B cell (primary cell): ENCODE results near the gene ZIC5. TPM values are rescaled to one million over a fixed set of nuclear protein-coding genes. Genes with fewer than 3 reads are reported as not detected.

Experiments used
- ATAC-seq: fragments of 200-7000 bp; cut with Tn5 transposase; one replicate; pipeline ENCODE4 v1.10.0; 2021; ENCODE audit warnings: low read depth, mild to moderate bottlenecking, moderate number of reproducible peaks, moderate library complexity
- CTCF ChIA-PET: fragments of 350-600 bp; sonication (Branson Sonifier 250); formaldehyde crosslinking; loops from one replicate; lab custom pipeline; 2021; ENCODE audit warnings: antibody characterized with exemption, inconsistent platforms; lab: Charles Lee
- POLR2A ChIA-PET: fragments of 350-600 bp; sonication (Branson Sonifier 250); formaldehyde crosslinking; loops from one replicate; lab custom pipeline; 2021; ENCODE audit warnings: antibody characterized with exemption; lab: Charles Lee
- DNase-seq: peaks from one replicate; pipeline ENCODE4 v3.0.0; 2013
- H2AFZ ChIP-seq: 2 replicates; pipeline ENCODE4 v1.6.1; 2012; ENCODE audit warnings: mild to moderate bottlenecking, low read depth, low read length; ENCODE audit not compliant: insufficient read depth, poor library complexity, severe bottlenecking
- H3K27ac ChIP-seq, 2 donors: 1 replicate in 1 of 2; 2 replicates in 1 of 2; pipeline ENCODE4 v1.5.1; 2012 to 2013; ENCODE audit warnings: low read length in 2 of 2, mild to moderate bottlenecking in 2 of 2, moderate library complexity in 1 of 2
- H3K27me3 ChIP-seq, 4 experiments: fragments of 200-600 bp in 1 of 4; sonication (generic) in 1 of 4; replicated peaks in 1 of 4; 1 replicate in 2 of 4; 2 replicates in 2 of 4; pipeline versions ENCODE4 v1.6.1 to v1.7.0; 2013 to 2016; ENCODE audit warnings: low read length in 3 of 4, mild to moderate bottlenecking in 2 of 4, mixed read lengths in 1 of 4, moderate library complexity in 1 of 4; ENCODE audit not compliant: insufficient read depth in 4 of 4, control insufficient read depth in 3 of 4; ENCODE audit errors: control extremely low read depth in 1 of 4
- H3K36me3 ChIP-seq, 2 experiments: replicated peaks in 1 of 2; 1 replicate in 1 of 2; 2 replicates in 1 of 2; pipeline versions ENCODE4 v1.6.1 to v1.7.1; 2013; ENCODE audit warnings: low read length in 1 of 2; ENCODE audit not compliant: insufficient read depth in 2 of 2, control insufficient read depth in 1 of 2; ENCODE audit errors: control extremely low read depth in 1 of 2, extremely low read depth in 1 of 2
- H3K4me1 ChIP-seq, 2 donors: fragments of 200-600 bp in 1 of 2; sonication (generic) in 1 of 2; 1 replicate in 1 of 2; 2 replicates in 1 of 2; pipeline versions ENCODE4 v1.5.1 to v1.6.1; 2013 to 2017; ENCODE audit warnings: low read length in 2 of 2; ENCODE audit not compliant: control insufficient read depth in 2 of 2, insufficient read depth in 2 of 2
- H3K4me2 ChIP-seq: replicated peaks from 2 replicates; pipeline ENCODE3; 2012; ENCODE audit warnings: mild to moderate bottlenecking, low read depth, low read length; ENCODE audit not compliant: poor library complexity, severe bottlenecking
- H3K4me3 ChIP-seq, 5 experiments: fragments of 200-600 bp in 1 of 5; sonication (generic) in 1 of 5; 1 replicate in 3 of 5; 2 replicates in 2 of 5; pipeline versions ENCODE4 v1.5.1 to v1.7.0; 2011 to 2016; ENCODE audit warnings: low read length in 4 of 5, mild to moderate bottlenecking in 4 of 5, low read depth in 2 of 5, control low read depth in 1 of 5, moderate library complexity in 1 of 5; ENCODE audit not compliant: insufficient read depth in 1 of 5; ENCODE audit errors: control extremely low read depth in 1 of 5, extremely low read depth in 1 of 5
- H3K79me2 ChIP-seq: fragments of 200-600 bp; sonication (generic); one replicate; pipeline ENCODE4 v1.6.0; 2016; ENCODE audit warnings: low read length; ENCODE audit not compliant: control insufficient read depth, insufficient read depth
- H3K9ac ChIP-seq: fragments of 200-600 bp; sonication (generic); 2 replicates; pipeline ENCODE4 v1.6.1; 2017; ENCODE audit warnings: mild to moderate bottlenecking, low read length, moderate library complexity
- H3K9me3 ChIP-seq, 3 donors: one replicate each; pipeline versions ENCODE4 v1.6.1 to v1.7.1; 2013; ENCODE audit warnings: low read length in 2 of 3; ENCODE audit not compliant: control insufficient read depth in 2 of 3, insufficient read depth in 1 of 3; ENCODE audit errors: control extremely low read depth in 1 of 3
- H4K20me1 ChIP-seq: 2 replicates; pipeline ENCODE4 v1.6.0; 2012; ENCODE audit warnings: mild to moderate bottlenecking, low read length; ENCODE audit not compliant: insufficient read depth, control insufficient read depth, poor library complexity, severe bottlenecking
- H3K27ac Mint-ChIP-seq: one replicate; pipeline ENCODE4 v1.8.0; 2021; ENCODE audit warnings: mixed read lengths
- H3K27me3 Mint-ChIP-seq: one replicate; pipeline ENCODE4 v1.8.0; 2021; ENCODE audit warnings: mixed read lengths
- H3K4me1 Mint-ChIP-seq: one replicate; pipeline ENCODE4 v1.8.0; 2021; ENCODE audit warnings: mixed read lengths
- H3K4me3 Mint-ChIP-seq: one replicate; pipeline ENCODE4 v1.8.0; 2021; ENCODE audit warnings: mixed read lengths
- H3K9me3 Mint-ChIP-seq: one replicate; pipeline ENCODE4 v1.8.0; 2022; ENCODE audit warnings: mixed read lengths; ENCODE audit not compliant: insufficient read depth
- CTCF ChIP-seq: fragments of 200-600 bp; IDR thresholded peaks from one replicate; pipeline ENCODE4 v1.8.0; 2022; ENCODE audit warnings: antibody characterized with exemption, mild to moderate bottlenecking
- EZH2 ChIP-seq: IDR thresholded peaks from 2 replicates; pipeline ENCODE4 v1.6.1; 2012; ENCODE audit warnings: borderline replicate concordance, low read depth, mild to moderate bottlenecking, moderate library complexity, low read length; ENCODE audit not compliant: insufficient read depth, poor library complexity, severe bottlenecking
- WGBS: methylation state at CpG from one replicate; pipeline ENCODE4 v1.1.5; 2013; ENCODE audit warnings: missing lambda C conversion rate; ENCODE audit not compliant: insufficient coverage; 5-methylcytosine and 5-hydroxymethylcytosine counted together
- intact Hi-C: fragments of 100-400 bp; cut with micrococcal nuclease; formaldehyde crosslinking; loops from one replicate; pipeline ENCODE4 v1.10.0; 2022
- polyA plus RNA-seq: library from polyadenylated mRNA; depleted of rRNA; stranded (reverse); fragments of >200 nt; gene quantifications from 2 replicates; pipeline ENCODE4 v1.2.3, GENCODE V29; 2012
- total RNA-seq, 2 donors: library from RNA; stranded (reverse); fragments of 120-200 nt in 1 of 2; gene quantifications; 1 replicate in 1 of 2; 2 replicates in 1 of 2; pipeline versions ENCODE4 v1.2.3 to v1.2.4, GENCODE V29; 2013 to 2022

The ZIC5 gene
- total and polyA plus RNA-seq, 2 donors (not counting 1 experiment from before 2014, with no cell fraction given), result not detected

GRCh38 chr13:99991013-99991827, 19.7 kb upstream of the ZIC5 start:
- peaks cover 10% of the 10 kb centered on the region for H3K4me1 Mint-ChIP-seq
- no peak overlapping the region for H3K27ac ChIP-seq
- H3K79me2 ChIP-seq, result no peaks in the 10 kb centered on the region
- WGBS, result 14% methylated on average over 27 of the region's 35 CpGs
- no peak overlapping the region for H3K9ac ChIP-seq
- no peaks in the 10 kb centered on the region for H3K36me3 ChIP-seq
- H3K4me2 ChIP-seq, result no peak overlapping the region
- no peak overlapping the region for H3K4me3 ChIP-seq
- H4K20me1 ChIP-seq, result no peaks in the 10 kb centered on the region
- ATAC-seq (no peak), DNase-seq (peak; percentile 20)
- intact Hi-C loops, result no loop called here
- CTCF ChIA-PET, result no interaction called here
- TF ChIP-seq EZH2 (no peak), CTCF (no peak)
- H3K27me3 Mint-ChIP-seq, result peaks cover 88% of the 10 kb centered on the region
- H2AFZ ChIP-seq, result no peak overlapping the region
- no peak overlapping the region for H3K27ac Mint-ChIP-seq
- POLR2A ChIA-PET, result no interaction called here
- H3K27me3 ChIP-seq, result peaks cover 8 to 99% (median 79%) of the 10 kb centered on the region in 4 experiments
- H3K9me3 ChIP-seq, result peaks cover 3 to 57% (median 34%) of the 10 kb centered on the region in 3 donors
- H3K4me1 ChIP-seq, result peaks cover 26 to 43% of the 10 kb centered on the region in 2 donors
- peaks cover 3% of the 10 kb centered on the region for H3K9me3 Mint-ChIP-seq
- no peak overlapping the region for H3K4me3 Mint-ChIP-seq
